GM19397 (cell line): ENCODE data around the gene NCKAP5.

Source experiments
- ATAC-seq: cut with Tn5 transposase; IDR thresholded peaks from one replicate; pipeline ENCODE4 v1.9.1; 2021; ENCODE audit warnings: mild to moderate bottlenecking, moderate library complexity; ENCODE audit not compliant: unreplicated experiment

NCKAP5 gene

DNA sequence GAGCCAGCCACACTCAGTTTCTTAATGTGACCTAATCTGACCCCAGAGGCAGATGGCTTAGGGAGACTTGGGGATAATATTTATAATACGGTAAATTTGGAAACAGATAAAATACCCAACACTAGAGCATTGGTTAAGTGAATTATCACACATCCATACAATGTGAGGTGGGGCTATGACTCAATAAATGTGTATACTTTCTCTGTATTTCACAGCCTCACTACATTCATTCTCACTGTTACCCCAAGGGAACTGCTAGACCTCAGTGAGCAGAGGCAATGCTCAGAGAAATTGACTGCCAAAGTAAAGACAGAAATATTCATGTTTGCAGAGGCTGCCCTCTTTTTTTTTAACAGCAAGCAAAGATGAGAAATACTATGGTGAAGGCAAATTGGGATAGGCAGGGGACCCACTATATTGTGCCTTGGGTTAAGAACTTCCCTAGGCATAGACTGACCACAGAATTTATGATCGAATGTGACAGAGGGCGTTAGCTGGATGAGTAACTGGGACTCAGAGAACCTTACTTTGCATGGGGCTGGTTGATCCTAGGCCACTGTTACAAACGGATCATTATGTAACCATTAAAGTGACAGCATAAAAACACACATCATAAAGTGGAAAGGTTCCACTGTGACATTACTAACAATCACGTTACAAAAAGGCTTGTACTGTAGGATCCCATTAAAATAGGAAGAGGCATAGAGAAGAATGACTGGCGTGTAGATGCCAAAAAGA lies 652.3 kb downstream of the NCKAP5 start:
- peak; percentile 69 for ATAC-seq

DNA sequence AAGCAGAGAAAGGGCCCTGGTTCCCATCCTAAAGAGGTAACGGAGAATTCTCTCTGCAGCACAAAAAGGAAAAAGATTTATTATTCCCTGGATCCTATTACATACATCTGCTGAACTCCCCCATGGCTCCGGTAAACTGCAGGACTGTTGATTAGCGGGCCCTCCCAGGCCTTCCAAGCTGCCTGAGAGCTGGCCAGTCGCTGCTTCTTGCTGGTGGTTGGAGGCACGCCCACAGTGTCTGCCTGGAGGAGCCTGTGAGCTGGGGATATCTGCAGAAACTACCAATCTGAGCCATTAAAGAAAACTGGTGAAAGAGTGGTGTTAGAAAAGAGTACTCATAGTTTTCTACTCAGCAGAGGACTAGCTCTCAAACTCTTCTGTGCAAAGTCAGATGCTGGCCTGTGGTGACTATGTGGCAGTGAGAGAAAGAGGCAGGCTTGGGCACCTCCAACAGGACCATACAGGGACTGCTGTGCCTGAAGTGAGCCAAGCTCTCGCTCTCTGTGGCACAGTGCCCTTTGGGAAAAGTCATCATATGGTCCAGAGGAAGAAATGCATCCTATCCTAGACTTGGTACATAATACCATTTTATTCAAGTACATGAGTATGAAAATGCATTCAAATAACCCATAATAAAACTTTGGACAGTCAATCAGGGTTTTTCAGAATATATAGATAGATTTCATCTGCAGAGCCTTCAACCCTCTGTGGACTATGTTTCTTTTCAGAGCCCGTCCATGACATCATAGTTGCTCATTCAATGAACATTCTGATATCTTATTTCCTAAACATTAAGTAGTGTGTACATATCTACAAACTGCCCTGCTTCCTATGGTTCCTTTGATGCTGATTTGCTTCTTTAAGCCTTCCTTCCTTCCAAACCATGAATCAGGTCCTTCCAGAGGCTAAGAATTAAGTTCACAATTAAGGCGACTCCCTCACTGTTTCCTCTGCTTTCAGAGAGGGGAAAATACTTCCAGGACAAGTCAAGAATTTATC lies 656.2 kb downstream of the NCKAP5 start:
- no peak for ATAC-seq

DNA sequence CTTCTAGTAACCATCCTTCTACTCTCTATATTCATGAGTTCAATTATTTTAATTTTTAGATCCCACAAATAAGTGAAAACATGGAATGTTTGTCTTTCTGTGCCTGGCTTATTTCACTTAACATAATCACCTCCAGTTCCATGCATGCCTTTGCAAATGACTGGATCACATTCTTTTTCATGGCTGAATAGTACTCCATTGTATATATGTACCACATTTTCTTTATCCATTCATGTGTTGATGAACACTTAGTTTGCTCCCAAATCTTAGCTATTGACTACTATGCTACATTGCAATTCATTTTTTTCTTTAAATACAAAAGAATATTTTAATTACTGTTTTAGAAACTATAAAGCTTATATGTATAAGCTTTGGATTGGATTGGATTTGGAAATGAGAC lies 657.8 kb downstream of the NCKAP5 start:
- ATAC-seq: no peak

DNA sequence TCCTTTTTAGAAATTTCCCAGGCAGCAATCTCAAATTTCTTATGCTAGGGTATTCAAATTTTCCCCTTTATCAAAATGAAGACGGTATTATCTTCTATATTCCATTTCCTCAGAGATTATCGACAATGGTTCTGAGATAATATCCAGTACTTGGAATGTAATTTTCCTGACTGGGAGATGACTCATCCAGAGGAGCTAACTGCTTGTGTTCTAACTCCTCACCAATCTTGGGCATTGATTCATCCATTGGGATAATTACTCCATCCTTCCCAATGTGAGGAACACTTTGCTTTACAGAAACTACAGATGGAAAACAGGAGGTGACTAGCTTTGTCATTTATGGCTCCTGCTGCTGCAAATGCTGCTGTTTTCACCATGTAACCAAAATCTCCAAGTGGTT lies 658.8 kb downstream of the NCKAP5 start:
- no peak for ATAC-seq

DNA sequence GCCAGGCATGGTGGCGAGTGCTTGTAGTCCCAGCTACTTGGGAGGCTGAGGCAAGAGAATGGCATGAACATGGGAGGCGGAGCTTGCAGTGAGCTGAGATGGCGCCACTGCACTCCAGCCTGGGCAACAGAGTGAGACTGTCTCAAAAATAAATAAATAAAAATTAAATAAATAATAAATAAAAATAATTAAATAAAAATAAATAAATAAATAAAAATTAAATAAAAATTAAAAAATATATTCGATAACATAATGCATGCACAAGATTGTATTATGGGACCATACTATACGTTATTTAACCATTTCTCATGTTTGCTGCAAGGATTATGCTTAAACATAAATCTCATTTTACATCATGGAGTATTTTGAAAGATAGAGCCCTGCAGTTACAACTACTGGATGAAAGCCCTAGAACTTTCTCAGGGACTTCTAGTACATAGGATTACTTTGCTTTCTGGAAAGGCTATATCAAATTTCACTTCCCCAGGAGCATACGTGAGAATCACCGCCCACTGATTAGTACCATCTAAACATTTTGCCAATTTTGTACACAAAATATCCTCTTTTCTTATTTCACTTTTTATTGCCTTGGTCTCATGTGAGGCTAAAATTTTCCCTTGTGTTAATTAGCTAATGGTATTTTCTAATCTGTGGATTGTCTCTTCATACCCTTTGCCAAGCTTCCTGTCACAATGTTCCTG lies 664.0 kb downstream of the NCKAP5 start:
- no peak for ATAC-seq

DNA sequence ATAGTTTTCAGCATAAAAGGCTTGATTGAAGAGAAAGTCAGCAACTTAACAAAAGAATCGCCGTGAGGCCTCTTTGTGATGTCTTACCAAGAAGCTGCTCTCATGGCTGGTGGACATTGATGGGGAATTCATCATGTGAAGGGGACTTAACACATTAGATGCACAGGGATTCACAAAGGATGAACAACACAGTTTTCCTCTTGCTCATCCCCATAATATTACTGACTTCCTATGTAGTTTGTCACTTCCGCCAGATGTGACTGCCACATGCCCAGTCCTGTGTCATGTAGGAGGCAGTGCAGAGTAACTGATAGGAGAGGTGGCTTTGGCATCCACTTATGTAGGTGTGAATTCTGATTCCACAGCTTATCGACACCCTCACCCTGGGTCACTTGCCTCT lies 665.6 kb downstream of the NCKAP5 start:
- ATAC-seq: no peak

DNA sequence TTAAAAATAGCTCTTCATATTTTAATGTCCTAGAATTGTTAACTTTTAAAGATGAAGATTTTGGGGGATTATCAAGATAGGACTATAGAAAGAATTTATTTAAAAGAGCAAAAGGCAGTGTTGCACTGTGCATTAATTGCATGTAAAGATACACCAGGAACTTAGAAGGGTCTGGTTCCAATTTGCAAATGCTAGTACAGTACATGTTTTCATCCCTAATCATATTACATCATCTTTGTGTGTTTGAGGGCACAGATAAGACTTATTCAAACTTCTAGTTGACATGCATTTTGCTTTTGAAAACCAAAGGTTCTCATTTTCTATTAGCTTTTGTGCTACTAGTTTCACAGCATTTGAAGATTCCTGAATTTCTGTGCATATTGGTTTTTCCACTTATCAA lies 666.6 kb downstream of the NCKAP5 start:
- no peak for ATAC-seq

DNA sequence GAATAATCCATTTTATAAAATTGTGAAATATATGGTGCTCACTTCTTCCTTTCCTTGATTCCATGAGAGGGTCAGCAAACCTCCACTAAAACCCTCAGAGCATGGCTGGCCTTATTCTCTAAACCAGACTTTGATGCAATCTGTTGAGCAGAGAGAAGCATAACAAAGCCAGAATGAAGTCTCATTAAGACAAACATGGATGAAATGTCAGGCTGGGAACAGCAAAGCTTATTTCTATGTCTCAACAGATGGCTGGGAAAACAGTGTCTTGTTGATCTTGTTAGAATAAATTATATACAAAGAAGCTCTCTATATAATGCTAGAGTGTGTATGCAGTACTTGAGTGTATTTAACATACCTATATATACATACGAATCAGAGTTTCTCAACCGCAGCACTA lies 671.2 kb downstream of the NCKAP5 start:
- no peak for ATAC-seq

DNA sequence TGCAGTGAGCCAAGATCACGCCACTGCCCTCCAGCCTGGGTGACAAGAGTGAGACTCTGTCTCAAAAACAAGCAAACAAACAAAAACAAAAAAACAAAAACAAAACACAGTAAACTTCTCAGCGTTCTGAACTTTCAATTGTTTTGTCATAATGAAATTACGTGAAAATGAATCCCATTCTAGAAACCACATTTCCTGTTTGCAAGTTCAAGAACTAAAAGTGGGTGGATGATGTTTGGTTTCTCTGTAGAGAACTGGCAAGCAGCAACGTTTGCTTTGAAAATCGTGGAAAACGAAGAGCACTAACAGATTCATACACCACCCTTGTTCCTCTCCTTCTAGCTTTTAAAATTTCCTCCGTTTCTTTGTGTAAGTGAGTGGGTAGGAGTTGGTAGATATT lies 672.2 kb downstream of the NCKAP5 start:
- ATAC-seq: no peak

DNA sequence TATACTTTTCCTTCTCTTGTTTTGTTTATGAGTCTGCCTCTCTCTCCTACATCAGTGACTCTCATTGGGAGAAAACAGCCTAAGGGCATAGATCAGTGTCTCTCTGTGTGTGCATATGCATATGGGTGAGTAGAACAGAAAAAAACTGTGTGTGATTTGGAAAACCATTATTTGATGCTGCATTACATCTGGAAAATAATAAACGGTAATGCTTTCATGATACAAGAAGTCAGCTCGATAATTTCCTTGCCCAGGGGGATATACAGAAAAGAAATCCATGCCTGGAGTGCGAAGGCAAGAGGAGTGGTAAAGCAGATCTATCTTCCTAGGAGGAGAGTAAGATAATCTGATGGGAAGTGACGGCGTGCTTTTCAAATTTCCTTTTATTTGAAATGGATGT lies 676.8 kb downstream of the NCKAP5 start:
- ATAC-seq: no peak

DNA sequence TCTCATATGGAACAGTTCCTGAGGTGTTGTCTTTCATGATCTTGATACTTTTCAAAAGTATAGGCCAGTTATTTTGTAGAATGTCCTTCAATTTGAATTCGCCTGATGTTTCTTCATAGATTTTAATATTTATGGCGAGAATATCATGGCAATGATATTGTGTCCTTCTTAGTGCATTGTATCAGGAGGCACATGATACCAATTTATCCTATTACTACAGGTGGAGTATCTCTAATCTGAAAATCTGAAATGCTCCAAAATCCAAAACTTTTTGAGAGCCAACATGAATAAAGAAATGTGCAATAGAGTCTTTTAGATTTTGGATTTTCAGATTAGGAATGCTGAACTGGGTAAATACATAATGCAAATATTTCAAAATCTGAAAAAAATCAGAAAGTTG lies 681.7 kb downstream of the NCKAP5 start:
- ATAC-seq: no peak

DNA sequence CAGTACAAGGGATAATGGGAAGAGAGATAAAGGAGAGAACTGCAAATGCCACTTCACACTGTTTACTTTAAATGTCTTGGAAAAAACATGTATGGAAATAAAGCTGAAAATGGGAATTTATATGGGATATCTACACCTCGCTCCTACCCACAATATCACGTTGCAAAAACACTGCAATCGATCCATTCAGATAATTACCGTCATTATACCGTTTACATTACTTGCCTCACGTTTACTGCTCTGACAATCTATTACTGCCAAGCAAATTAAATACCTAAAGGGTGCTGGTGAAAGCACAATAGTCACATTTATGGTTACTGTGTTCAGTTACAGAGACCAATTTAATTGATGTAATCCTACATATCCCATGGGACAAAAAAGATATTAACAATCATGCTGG lies 683.6 kb downstream of the NCKAP5 start:
- no peak for ATAC-seq

DNA sequence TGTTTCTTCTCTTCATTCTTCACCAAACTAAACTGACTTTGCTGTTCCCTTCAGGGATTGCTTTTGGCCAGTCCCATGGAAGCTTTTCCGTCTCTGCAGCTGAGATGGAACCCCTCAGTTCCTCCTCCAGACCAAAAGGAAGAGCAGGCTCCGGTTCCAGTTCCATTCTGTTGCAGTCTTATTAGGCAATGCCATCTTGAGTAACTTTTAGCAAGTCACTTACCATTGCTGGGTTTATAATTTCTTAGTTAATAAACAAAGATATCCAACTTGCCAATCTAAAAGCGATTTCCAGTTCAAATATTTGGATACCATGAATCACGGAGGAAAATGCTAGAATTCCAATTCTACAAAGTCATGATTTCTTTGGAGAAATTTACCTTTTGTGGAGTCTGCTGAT lies 684.0 kb downstream of the NCKAP5 start:
- ATAC-seq: no peak

DNA sequence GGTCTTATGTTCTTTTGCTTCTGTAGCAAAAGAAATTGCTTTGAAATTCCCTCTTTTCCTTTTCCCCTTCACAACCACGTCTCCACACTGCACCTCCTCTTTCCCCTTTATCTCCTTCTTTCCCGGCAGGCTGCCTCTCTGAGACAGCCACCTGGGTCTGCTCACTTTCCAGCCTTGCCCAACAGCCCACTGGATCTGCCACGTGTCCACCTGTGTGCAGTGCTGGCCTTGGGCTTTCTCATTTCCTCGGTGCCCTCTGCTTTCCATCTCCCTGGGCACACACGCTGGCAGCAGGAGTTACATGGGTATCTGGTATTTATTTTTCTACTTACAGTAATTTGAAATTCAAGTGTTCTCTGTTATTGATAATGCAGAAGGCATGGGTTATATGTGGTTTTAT lies 684.8 kb downstream of the NCKAP5 start:
- no peak for ATAC-seq

DNA sequence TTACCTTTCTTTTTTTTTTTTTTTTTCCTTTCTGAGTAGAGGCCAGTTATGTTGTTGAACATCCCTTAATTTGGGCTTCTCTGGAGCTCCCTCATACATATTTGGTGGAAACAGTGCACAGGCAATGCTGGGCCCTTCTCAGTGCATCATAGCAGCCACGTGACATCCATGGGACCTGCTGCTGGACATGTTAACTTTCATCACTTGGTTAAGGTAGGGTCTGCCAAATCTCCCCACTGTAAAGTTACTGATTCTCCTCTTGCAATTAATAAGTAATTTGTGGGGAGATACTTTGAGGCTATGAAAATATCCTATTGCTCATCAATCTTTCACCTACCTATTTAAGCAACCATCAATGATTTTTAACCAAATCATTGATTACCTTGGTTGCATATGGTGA lies 686.7 kb downstream of the NCKAP5 start:
- ATAC-seq: no peak

DNA sequence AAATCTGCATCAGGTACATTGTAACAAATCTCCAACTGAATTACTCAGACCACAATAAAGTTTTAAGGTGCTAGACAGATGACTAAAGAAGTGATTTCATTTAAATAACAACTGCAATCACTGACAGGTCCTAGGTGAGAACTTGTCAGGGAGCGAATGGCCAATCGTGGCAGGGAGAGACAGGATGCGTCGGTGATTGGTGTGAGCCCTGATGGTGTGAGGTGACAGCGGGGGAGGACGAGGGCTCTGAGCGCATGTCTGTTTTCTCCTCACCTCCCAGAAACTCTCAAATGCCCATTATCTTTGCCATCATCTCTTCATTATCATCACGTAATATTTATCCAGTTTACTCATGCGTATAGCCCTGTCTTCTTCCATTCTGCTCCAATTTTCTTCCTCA lies 690.3 kb downstream of the NCKAP5 start:
- no peak for ATAC-seq

DNA sequence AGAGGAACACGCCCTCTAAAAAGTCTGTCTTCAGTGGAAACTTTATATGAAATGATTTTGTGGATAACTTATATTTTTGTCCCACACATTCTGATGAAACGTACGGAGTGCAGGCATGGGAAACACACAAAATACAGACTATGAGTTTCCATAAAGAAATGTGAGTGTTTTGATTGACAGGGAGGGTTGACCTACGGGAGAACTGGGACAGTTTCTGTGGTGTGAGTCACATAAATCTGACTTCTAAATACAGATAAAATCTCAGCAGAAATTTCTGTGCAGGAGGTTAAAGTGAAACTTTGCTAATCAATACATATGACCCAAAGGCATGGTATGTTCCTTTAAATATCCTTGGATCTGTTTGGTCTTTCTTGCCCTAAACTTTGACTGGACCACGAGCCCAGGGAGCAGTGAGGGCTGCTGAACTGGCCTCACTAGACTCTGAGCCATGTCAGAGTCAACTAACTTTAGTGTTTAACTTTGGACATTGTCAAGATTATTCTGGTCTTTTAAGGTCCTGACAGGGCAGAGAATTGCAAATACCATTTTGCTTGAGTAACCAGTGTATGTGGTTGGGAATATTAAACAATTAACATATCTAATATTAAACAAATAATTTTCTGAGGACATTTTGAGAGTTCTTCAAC lies 691.4 kb downstream of the NCKAP5 start:
- no peak for ATAC-seq

DNA sequence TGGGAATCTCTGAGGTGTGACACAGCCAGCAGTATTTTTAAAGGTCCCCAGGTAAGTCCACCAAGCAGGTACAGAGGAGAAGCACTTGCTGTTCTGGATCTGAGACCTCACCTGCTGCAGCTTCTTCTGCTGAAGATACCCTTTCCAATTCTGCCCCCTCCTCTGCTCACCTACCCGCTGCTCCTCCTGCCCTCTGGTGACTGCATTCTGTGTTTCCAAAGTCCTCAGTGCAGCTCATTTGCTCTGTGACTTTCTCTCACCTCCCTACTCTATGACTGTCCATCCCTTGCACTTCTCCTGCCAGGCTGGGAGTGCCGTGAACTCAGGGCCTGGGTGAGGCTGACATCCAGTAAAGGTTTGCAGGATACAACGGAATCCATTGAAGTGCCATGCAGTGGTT lies 693.1 kb downstream of the NCKAP5 start:
- no peak for ATAC-seq

DNA sequence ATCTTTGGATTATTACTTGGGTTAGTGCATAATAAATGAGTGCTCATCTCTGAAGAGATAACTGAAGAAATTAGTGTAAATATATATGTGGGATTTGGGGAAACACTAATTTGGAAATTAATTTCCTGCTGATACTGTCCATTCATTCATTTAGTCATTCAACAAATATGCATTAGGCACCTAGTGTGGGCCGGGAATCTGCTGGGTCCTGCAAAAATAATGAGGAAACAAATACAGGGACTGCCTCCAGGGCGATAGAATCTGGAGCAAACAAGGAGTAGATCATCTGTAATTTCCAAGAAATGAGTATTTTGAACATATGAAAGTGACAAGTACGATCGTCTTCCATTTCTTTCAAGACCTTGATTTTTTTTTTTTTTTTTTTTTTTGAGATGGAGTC lies 694.5 kb downstream of the NCKAP5 start:
- ATAC-seq: no peak

DNA sequence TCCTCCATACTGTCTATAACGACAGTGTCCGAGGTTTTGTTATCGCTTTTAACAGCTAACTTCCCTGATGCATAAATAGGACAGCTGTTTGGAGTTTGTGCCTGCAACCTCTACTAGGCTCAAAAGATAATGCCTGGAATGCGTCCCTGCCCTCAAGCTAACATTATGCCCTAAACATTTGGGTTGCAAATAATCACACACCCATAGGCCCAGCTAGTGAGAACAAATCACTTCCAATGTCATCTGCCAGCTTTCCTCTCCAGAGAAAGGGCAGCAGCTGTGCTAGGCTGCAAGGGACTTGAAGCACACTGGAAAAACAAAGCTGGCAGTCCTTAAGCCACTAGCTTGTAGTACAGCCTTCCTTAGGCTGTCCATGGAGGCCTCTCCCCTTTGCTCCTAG lies 696.4 kb downstream of the NCKAP5 start:
- ATAC-seq: no peak

DNA sequence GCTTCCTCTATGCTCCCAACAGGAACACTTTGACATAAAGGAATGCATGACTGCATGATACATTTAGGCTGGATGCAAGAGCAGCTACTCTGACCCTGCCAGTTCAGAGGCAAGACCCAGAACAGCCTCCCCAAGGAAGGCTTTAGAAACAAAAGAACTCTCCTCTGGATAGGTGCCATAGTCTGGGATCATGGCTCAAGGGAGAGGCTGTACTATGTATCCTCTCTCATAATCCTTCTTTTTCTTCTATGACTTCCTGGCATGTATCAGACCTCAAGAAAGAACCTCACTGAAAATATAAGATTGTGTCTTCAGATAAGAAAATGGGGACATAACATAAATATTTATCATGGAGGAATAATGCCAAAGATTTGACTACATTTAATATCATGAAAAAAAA lies 704.3 kb downstream of the NCKAP5 start:
- no peak for ATAC-seq
